OCI-LY1 (cell line): ENCODE results near the gene CRYGA.
"Not testable (repeated sequence)": the region's sequence is repeated elsewhere in the genome, so short reads cannot be mapped to it uniquely, and the experiment has no call there.

Source experiments
- CTCF ChIP-seq: fragments of 200-600 bp; sonication (generic), shearing (Covaris generic); IDR thresholded peaks from 2 replicates; pipeline ENCODE4 v1.5.1; 2017; ENCODE audit warnings: mild to moderate bottlenecking, antibody characterized with exemption, low read length, moderate library complexity, mixed read lengths
- EZH2 ChIP-seq: fragments of 200-600 bp; sonication (generic), shearing (Covaris generic); IDR thresholded peaks from 2 replicates; pipeline ENCODE4 v1.8.0; 2017; ENCODE audit warnings: borderline replicate concordance, mixed run types, mild to moderate bottlenecking, antibody characterized with exemption, low read length, moderate library complexity, mixed read lengths

- not testable (repeated sequence) for TF ChIP-seq EZH2, CTCF
Observed at GRCh38 chr2:208138334-208138733, 25.1 kb downstream of the CRYGA start.
